ACC112 (cell line): Measurements from ENCODE around the gene CALCR.
"Not testable (repeated sequence)": the region's sequence is repeated elsewhere in the genome, so short reads cannot be mapped to it uniquely, and the experiment has no call there.

ENCODE experiments used
- H2AFZ ChIP-seq: fragments of 200-600 bp; sonication (generic); one replicate; pipeline ENCODE4 v1.6.0; 2017; ENCODE audit warnings: antibody characterized with exemption, low read length; ENCODE audit not compliant: unreplicated experiment
- H3K27ac ChIP-seq: fragments of 200-600 bp; sonication (generic); 2 replicates; pipeline ENCODE4 v1.5.1; 2014; ENCODE audit warnings: low read depth, mild to moderate bottlenecking, antibody characterized with exemption, low read length, moderate library complexity
- H3K27me3 ChIP-seq: fragments of 200-600 bp; sonication (generic); 2 replicates; pipeline ENCODE4 v1.6.1; 2014; ENCODE audit warnings: mild to moderate bottlenecking, antibody characterized with exemption, low read length, moderate library complexity, mixed read lengths; ENCODE audit not compliant: insufficient read depth
- H3K36me3 ChIP-seq: fragments of 200-600 bp; sonication (generic); 2 replicates; pipeline ENCODE4 v1.6.1; 2016; ENCODE audit warnings: mild to moderate bottlenecking, antibody characterized with exemption, low read length, moderate library complexity, mixed read lengths; ENCODE audit not compliant: insufficient read depth
- H3K4me1 ChIP-seq: fragments of 200-600 bp; sonication (generic); one replicate; pipeline ENCODE4 v1.6.1; 2016; ENCODE audit warnings: low read length, mixed read lengths; ENCODE audit not compliant: insufficient read depth, unreplicated experiment, control insufficient read depth
- H3K4me3 ChIP-seq: fragments of 200-600 bp; sonication (generic); 2 replicates; pipeline ENCODE4 v1.5.1; 2014; ENCODE audit warnings: mild to moderate bottlenecking, low read depth, low read length
- H3K79me2 ChIP-seq: fragments of 200-600 bp; sonication (generic); one replicate; pipeline ENCODE4 v1.6.0; 2016; ENCODE audit warnings: low read length; ENCODE audit not compliant: control insufficient read depth, unreplicated experiment, insufficient read depth

The CALCR gene

GRCh38 chr7:93574646-93575554 is at the start of gene CALCR:
Gene CALCR (minus strand): TSS chr7:93574724. CDS start chr7:93486981, 87,743 bp downstream.
- H3K36me3 ChIP-seq = no peaks in the 10 kb centered on the region
- no peak within 1 kb of the TSS for H2AFZ ChIP-seq
- H3K79me2 ChIP-seq = no peaks in the 10 kb centered on the region
- H3K4me3 ChIP-seq = peak within 1 kb of the TSS; percentile 67
- peaks cover 75% of the 10 kb centered on the region for H3K27me3 ChIP-seq
- H3K27ac ChIP-seq = no peak within 1 kb of the TSS
- H3K4me1 ChIP-seq = peaks cover 3% of the 10 kb centered on the region

GRCh38 chr7:93623816-93624215 is 49.3 kb upstream of the CALCR start:
- Histone ChIP-seq H3K4me3 (no peak overlapping the region), H3K36me3 (no peaks in the 10 kb centered on the region), H3K27me3 (peaks cover 5% of the 10 kb centered on the region), H2AFZ (no peak overlapping the region), H3K79me2 (no peaks in the 10 kb centered on the region), H3K27ac (no peak overlapping the region), H3K4me1 (no peaks in the 10 kb centered on the region)

- H3K4me3 ChIP-seq = peak overlapping the region; percentile 50
- H3K79me2 ChIP-seq = no peaks in the 10 kb centered on the region
- no peaks in the 10 kb centered on the region for H3K4me1 ChIP-seq
- H3K27me3 ChIP-seq = peaks cover 5% of the 10 kb centered on the region
- H2AFZ ChIP-seq = peak overlapping the region; percentile 73
- no peaks in the 10 kb centered on the region for H3K36me3 ChIP-seq
- no peak overlapping the region for H3K27ac ChIP-seq
Measured at GRCh38 chr7:93622036-93623033, 47.8 kb upstream of the CALCR start.

GRCh38 chr7:93620864-93621263 is 46.3 kb upstream of the CALCR start:
- Histone ChIP-seq H3K36me3 (no peaks in the 10 kb centered on the region), H3K27ac (no peak overlapping the region), H3K79me2 (no peaks in the 10 kb centered on the region), H3K4me1 (no peaks in the 10 kb centered on the region), H3K4me3 (no peak overlapping the region), H2AFZ (no peak overlapping the region), H3K27me3 (peaks cover 5% of the 10 kb centered on the region)

DNA sequence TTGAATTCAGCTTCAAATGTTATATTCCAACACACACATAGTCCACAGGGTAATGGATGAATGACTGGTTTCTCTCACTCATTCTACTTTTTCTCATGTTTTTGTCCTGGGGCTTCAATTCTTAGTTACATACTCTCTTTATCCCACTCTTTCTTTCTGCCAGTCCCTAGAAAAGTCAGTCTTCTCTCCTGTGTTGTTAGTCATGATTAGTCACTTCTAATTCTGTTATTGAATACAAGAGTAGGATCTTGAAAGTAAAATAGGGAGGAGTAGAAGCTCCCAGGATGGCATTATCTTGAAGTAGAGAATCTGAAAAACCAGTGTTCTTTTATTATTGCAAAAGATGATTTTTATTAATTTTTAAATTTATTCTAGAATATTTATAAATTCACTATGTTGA is 45.5 kb upstream of the CALCR start:
- Histone ChIP-seq H2AFZ (no peak overlapping the region), H3K36me3 (no peaks in the 10 kb centered on the region), H3K27me3 (peaks cover 5% of the 10 kb centered on the region), H3K4me3 (no peak overlapping the region), H3K27ac (no peak overlapping the region), H3K4me1 (no peaks in the 10 kb centered on the region), H3K79me2 (no peaks in the 10 kb centered on the region)

- no peaks in the 10 kb centered on the region for H3K79me2 ChIP-seq
- H3K27me3 ChIP-seq = peaks cover 32% of the 10 kb centered on the region
- no peaks in the 10 kb centered on the region for H3K36me3 ChIP-seq
- H2AFZ ChIP-seq = no peak overlapping the region
- no peak overlapping the region for H3K4me3 ChIP-seq
- H3K27ac ChIP-seq = no peak overlapping the region
- no peaks in the 10 kb centered on the region for H3K4me1 ChIP-seq
Measured at GRCh38 chr7:93601363-93601762, 26.8 kb upstream of the CALCR start.

- H3K4me3 ChIP-seq = no peak overlapping the region
- no peaks in the 10 kb centered on the region for H3K79me2 ChIP-seq
Measured at GRCh38 chr7:93594250-93594649, 19.7 kb upstream of the CALCR start.

DNA sequence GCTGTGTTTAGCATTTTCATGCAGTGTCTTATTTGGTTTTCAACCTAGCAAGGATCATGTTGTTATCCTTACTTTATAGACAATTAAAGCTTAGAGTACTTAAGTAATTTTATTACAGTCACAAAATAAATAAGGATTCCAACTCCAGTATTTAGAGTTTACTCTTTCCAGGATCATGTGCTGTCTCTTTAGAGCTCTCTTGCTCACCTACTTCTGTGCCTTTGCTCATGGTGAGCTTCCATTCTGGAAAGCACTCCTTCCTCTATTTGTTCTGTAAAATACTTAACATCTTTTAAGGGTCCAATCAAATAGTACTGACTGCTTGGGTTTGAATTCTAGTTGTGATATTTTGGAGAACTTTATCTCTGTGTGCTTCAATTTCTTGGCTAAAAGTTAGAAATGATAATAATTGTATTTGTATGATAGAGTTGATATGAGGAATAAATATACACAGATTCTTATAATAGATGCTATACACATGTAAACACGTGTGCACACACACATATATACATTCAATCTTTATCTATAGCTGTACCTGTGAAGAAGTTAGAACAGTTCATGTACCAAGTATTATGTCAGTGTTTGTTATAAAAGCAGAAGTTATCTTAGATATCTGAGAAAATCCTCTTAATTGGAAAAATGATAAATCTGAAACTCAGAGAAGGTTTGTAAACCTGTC is 18.2 kb upstream of the CALCR start:
- no peak overlapping the region for H3K27ac ChIP-seq
- no peaks in the 10 kb centered on the region for H3K4me1 ChIP-seq
- H3K79me2 ChIP-seq = no peaks in the 10 kb centered on the region
- H2AFZ ChIP-seq = no peak overlapping the region
- peaks cover 12% of the 10 kb centered on the region for H3K27me3 ChIP-seq
- H3K4me3 ChIP-seq = no peak overlapping the region
- no peaks in the 10 kb centered on the region for H3K36me3 ChIP-seq

More at GRCh38 chr7:93594250-93594649, 19.7 kb upstream of the CALCR start:
- Histone ChIP-seq H3K4me1 (no peaks in the 10 kb centered on the region), H3K27ac (no peak overlapping the region), H3K27me3 (peaks cover 12% of the 10 kb centered on the region), H2AFZ (no peak overlapping the region), H3K36me3 (no peaks in the 10 kb centered on the region)

DNA sequence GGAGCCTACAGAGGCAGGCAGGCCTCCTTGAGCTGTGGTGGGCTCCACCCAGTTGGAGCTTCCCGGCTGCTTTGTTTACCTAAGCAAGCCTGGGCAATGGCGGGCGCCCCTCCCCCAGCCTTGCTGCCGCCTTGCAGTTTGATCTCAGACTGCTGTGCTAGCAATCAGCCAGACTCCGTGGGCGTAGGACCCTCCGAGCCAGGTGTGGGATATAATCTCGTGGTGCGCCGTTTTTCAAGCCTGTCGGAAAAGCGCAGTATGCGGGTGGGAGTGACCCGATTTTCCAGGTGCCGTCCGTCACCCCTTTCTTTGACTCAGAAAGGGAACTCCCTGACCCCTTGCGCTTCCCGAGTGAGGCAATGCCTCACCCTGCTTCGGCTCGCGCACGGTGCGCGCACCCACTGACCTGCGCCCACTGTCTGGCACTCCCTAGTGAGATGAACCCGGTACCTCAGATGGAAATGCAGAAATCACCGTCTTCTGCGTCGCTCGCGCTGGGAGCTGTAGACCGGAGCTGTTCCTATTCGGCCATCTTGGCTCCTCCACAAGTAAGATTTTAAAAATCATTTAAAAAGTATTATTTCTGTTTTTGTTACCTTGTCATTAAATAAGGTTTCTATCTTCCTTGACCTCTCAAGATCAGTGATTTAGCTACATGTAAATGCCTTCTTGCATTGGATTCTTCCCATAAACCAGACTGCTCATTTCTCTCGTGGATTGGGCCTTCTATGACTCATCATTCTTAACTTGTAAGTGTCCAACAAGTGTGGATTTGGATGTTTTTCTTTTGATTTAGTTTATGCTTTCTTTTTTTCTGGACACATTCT is 16.9 kb upstream of the CALCR start:
- H2AFZ ChIP-seq, H3K4me3 ChIP-seq: not testable (repeated sequence)

More for the DNA sequence above, 16.9 kb upstream of the CALCR start:
- H3K36me3 ChIP-seq, H3K79me2 ChIP-seq, H3K27me3 ChIP-seq, H3K27ac ChIP-seq, H3K4me1 ChIP-seq: not testable (repeated sequence)
